ENCODE data around the gene IL31. TPM values are rescaled to one million over a fixed set of nuclear protein-coding genes. Genes with fewer than 3 reads are reported as not detected.
"Not testable (repeated sequence)": the region's sequence is repeated elsewhere in the genome, so short reads cannot be mapped to it uniquely, and the experiment has no call there.

Gene IL31
- not detected in 2 replicates for total RNA-seq

- DNase-seq (ENCODE audit: low read depth) = no peak
Measured at GRCh38 chr12:122174155-122174845, at the start of gene IL31. TSS of gene IL31 (minus strand) at chr12:122174221. CDS start at chr12:122174172, 49 bp downstream.

GRCh38 chr12:122216445-122216844 is 42.4 kb upstream of the IL31 start:
- DNase-seq (ENCODE audit: low read depth) = no peak

- DNase-seq (ENCODE audit: low read depth) = peak; percentile 29
Measured at GRCh38 chr12:122215771-122216170, 41.8 kb upstream of the IL31 start.

GRCh38 chr12:122208073-122208820 is 34.2 kb upstream of the IL31 start:
- no peak for DNase-seq (ENCODE audit: low read depth)

- no peak for DNase-seq (ENCODE audit: low read depth)
Measured at GRCh38 chr12:122207391-122207790, 33.4 kb upstream of the IL31 start.

- DNase-seq (ENCODE audit: low read depth) = no peak
Measured at GRCh38 chr12:122206976-122207375, 33.0 kb upstream of the IL31 start.

GRCh38 chr12:122206111-122206881 is 32.3 kb upstream of the IL31 start:
- no peak for DNase-seq (ENCODE audit: low read depth)

- DNase-seq (ENCODE audit: low read depth) = no peak
Measured at GRCh38 chr12:122205053-122205925, 31.3 kb upstream of the IL31 start.

- no peak for DNase-seq (ENCODE audit: low read depth)
Measured at GRCh38 chr12:122204167-122205052, 30.4 kb upstream of the IL31 start.

- DNase-seq (ENCODE audit: low read depth) = peak; percentile 28
Measured at GRCh38 chr12:122203301-122204166, 29.5 kb upstream of the IL31 start, which contains the start of gene B3GNT4. TSS of gene B3GNT4 (plus strand) at chr12:122203709. CDS start at chr12:122204619, 910 bp downstream.

- not testable (repeated sequence) for DNase-seq (ENCODE audit: low read depth)
Measured at GRCh38 chr12:122202811-122203210, 28.8 kb upstream of the IL31 start.

- no peak for DNase-seq (ENCODE audit: low read depth)
Measured at GRCh38 chr12:122202017-122202416, 28.0 kb upstream of the IL31 start.

- DNase-seq (ENCODE audit: low read depth) = no peak
Measured at GRCh38 chr12:122201381-122201780, 27.4 kb upstream of the IL31 start.

- DNase-seq (ENCODE audit: low read depth) = no peak
Measured at GRCh38 chr12:122200541-122201175, 26.6 kb upstream of the IL31 start.

- DNase-seq (ENCODE audit: low read depth) = no peak
Measured at GRCh38 chr12:122199484-122200355, 25.7 kb upstream of the IL31 start.

GRCh38 chr12:122197612-122197966 is 23.6 kb upstream of the IL31 start:
- no peak for DNase-seq (ENCODE audit: low read depth)

GRCh38 chr12:122195405-122195804 is 21.4 kb upstream of the IL31 start:
- no peak for DNase-seq (ENCODE audit: low read depth)

- no peak for DNase-seq (ENCODE audit: low read depth)
Measured at GRCh38 chr12:122194804-122195203, 20.8 kb upstream of the IL31 start.
